Neural crest cell (in vitro differentiated cells): ENCODE measurements around the gene TBX4. TPM values are rescaled to one million over a fixed set of nuclear protein-coding genes. Genes with fewer than 3 reads are reported as not detected.
A peak's percentile ranks its signal among the peaks of the same experiment; 100 is the strongest.

ENCODE experiments used
- DNase-seq: peaks from one replicate; pipeline ENCODE4 v3.0.0; 2021; ENCODE audit warnings: low read depth, mixed read lengths, low spot score
- H3K27ac Mint-ChIP-seq: one replicate; pipeline ENCODE4 v1.8.0; 2021; ENCODE audit warnings: mild to moderate bottlenecking, mixed read lengths; ENCODE audit not compliant: unreplicated experiment
- H3K27me3 Mint-ChIP-seq: 2 replicates; pipeline ENCODE4 v1.8.0; 2021; ENCODE audit warnings: low read depth, mild to moderate bottlenecking, mixed read lengths
- H3K36me3 Mint-ChIP-seq: 2 replicates; pipeline ENCODE4 v1.8.0; 2021; ENCODE audit warnings: low read depth, mild to moderate bottlenecking, mixed read lengths
- H3K4me1 Mint-ChIP-seq: 2 replicates; pipeline ENCODE4 v1.8.0; 2021; ENCODE audit warnings: mixed read lengths
- H3K4me3 Mint-ChIP-seq: one replicate; pipeline ENCODE4 v1.8.0; 2021; ENCODE audit warnings: mild to moderate bottlenecking, mixed read lengths
- H3K9me3 Mint-ChIP-seq: 2 replicates; pipeline ENCODE4 v1.8.0; 2021; ENCODE audit warnings: mixed read lengths
- total RNA-seq: library from RNA; stranded (reverse); gene quantifications from 2 replicates; pipeline ENCODE4 v1.2.1, GENCODE V29; 2021
- TF ChIP-seq, protein P1 (sequence below): fragments of 200-600 bp; sonication (generic); conservative IDR thresholded peaks from 2 replicates; pipeline ENCODE4 v1.5.0; 2021; ENCODE audit warnings: antibody characterized with exemption, mild to moderate bottlenecking

Gene TBX4
- total RNA-seq, 1 donor from 2014 or later: not detected

DNA sequence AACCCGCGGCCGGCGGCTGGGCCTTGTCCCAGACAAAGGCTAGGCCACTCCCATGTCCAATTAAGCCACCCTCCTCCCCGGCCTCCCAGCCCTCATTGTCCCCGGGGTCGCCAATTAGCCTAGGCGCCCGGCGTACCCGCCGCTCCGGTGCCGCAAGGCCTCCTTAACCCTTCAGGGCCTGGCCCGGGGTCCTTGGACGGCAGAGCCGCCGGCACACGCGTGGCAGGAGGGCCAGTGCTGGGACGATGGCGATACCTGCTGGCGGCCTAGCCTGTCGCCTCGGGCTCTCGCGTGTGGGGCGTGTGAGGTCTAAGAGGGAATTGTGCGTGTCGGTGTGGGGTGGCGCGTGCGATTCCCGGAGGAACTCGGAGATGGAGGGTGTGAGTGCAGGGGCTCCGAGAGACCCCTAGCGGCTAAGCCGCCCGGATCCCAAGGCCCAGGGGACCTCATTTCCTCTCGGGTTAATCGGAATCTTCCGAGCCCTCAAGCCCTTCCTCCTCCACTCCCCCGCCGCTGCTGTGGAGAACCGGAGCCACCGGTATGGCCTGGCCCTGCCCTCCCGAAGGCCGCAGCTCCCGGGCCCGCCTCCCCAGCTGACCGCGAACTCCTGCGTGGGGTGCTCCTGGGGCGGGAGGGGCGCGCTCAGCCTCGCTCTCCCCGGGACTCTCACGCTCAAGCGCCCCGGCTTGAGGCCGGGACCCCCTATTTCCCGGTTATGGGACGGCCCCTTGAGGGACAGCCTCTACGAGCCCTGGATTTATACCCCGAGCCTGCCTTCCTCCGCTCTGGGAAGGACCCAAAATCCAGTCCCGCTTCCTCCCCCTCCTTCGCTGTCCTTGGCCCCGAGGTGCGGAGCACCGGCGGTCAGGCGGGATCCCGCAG is 40.7 kb upstream of the TBX4 start:
- peak overlapping the region; percentile 89 for H3K4me3 Mint-ChIP-seq
- H3K36me3 Mint-ChIP-seq: peaks cover 2% of the 10 kb centered on the region
- peak overlapping the region; percentile 89 for H3K27ac Mint-ChIP-seq
- TF ChIP-seq, protein P1, sequence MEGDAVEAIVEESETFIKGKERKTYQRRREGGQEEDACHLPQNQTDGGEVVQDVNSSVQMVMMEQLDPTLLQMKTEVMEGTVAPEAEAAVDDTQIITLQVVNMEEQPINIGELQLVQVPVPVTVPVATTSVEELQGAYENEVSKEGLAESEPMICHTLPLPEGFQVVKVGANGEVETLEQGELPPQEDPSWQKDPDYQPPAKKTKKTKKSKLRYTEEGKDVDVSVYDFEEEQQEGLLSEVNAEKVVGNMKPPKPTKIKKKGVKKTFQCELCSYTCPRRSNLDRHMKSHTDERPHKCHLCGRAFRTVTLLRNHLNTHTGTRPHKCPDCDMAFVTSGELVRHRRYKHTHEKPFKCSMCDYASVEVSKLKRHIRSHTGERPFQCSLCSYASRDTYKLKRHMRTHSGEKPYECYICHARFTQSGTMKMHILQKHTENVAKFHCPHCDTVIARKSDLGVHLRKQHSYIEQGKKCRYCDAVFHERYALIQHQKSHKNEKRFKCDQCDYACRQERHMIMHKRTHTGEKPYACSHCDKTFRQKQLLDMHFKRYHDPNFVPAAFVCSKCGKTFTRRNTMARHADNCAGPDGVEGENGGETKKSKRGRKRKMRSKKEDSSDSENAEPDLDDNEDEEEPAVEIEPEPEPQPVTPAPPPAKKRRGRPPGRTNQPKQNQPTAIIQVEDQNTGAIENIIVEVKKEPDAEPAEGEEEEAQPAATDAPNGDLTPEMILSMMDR: no peak
- no peaks in the 10 kb centered on the region for H3K9me3 Mint-ChIP-seq
- peaks cover 19% of the 10 kb centered on the region for H3K4me1 Mint-ChIP-seq
- DNase-seq: peak; percentile 65
- H3K27me3 Mint-ChIP-seq: peaks cover 51% of the 10 kb centered on the region

GRCh38 chr17:61412143-61412859 is 39.9 kb upstream of the TBX4 start:
- Mint-ChIP-seq H3K4me3 (peak overlapping the region; percentile 75), H3K27me3 (peaks cover 47% of the 10 kb centered on the region), H3K4me1 (peaks cover 25% of the 10 kb centered on the region), H3K36me3 (no peaks in the 10 kb centered on the region), H3K9me3 (no peaks in the 10 kb centered on the region), H3K27ac (no peak overlapping the region)
- peak; percentile 89 for DNase-seq
- TF ChIP-seq, protein P1: peak; percentile 99

- DNase-seq: no peak
- Mint-ChIP-seq H3K4me3 (peak overlapping the region; percentile 85), H3K36me3 (no peaks in the 10 kb centered on the region), H3K9me3 (no peaks in the 10 kb centered on the region), H3K27me3 (peaks cover 40% of the 10 kb centered on the region), H3K4me1 (peaks cover 25% of the 10 kb centered on the region), H3K27ac (no peak overlapping the region)
- TF ChIP-seq, protein P1: no peak
Measured at GRCh38 chr17:61412860-61413660, 39.2 kb upstream of the TBX4 start.

DNA sequence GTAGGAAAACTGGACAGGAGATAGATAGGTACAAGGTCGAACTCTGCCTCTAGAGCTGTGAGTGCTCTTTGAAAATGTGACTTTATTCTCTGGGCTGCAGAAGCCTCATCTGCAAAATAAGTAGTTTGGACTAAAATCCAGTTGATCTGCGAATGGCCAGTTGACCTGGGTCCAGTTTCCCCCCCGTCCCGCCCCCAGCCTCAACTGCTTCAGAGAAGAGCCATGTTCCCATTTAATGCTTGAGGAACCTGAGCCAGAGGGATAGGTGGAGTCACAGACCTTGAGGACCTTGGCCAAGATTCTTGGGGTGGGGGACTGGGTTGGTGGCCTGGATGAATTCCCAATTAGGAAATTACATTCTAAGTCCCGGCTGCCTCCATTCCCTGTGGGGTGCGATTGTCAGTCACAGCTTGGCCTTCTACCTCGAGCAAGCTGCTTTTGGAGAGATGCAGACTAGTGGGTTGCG is 38.5 kb upstream of the TBX4 start:
- peak overlapping the region; percentile 85 for H3K4me3 Mint-ChIP-seq
- H3K9me3 Mint-ChIP-seq: no peaks in the 10 kb centered on the region
- peaks cover 22% of the 10 kb centered on the region for H3K4me1 Mint-ChIP-seq
- no peak overlapping the region for H3K27ac Mint-ChIP-seq
- no peak for DNase-seq
- TF ChIP-seq, protein P1: no peak
- H3K27me3 Mint-ChIP-seq: peaks cover 33% of the 10 kb centered on the region
- no peaks in the 10 kb centered on the region for H3K36me3 Mint-ChIP-seq
